Activated naive CD4-positive, alpha-beta T cell treated with anti-CD3 and anti-CD28 coated beads, Interleukin-2, amount 50 U/mL, for 72 hours (primary cell): ENCODE data around the gene RSF1. TPM values are rescaled to one million over a fixed set of nuclear protein-coding genes. Genes with fewer than 3 reads are reported as not detected.
A peak's percentile ranks its signal among the peaks of the same experiment; 100 is the strongest.

ENCODE experiments used
- ATAC-seq, 2 donors: fragments of 150-1000 bp; cut with Tn5 transposase; 2 replicates each; pipeline ENCODE4 v1.10.0; 2021; ENCODE audit warnings: mild to moderate bottlenecking in 2 of 2, moderate library complexity in 2 of 2
- DNase-seq, 2 donors: peaks; one replicate each; pipeline ENCODE4 v3.0.0; 2021 to 2022; ENCODE audit warnings: low spot score in 2 of 2
- H3K27ac Mint-ChIP-seq, 2 donors: one replicate each; pipeline ENCODE4 v1.8.0; 2022; ENCODE audit warnings: mild to moderate bottlenecking in 2 of 2, mixed read lengths in 2 of 2
- H3K36me3 Mint-ChIP-seq, 2 donors: one replicate each; pipeline ENCODE4 v1.8.0; 2022; ENCODE audit warnings: mixed read lengths in 2 of 2
- H3K9me3 Mint-ChIP-seq, 2 donors: one replicate each; pipeline ENCODE4 v1.8.0; 2022; ENCODE audit warnings: mixed read lengths in 2 of 2
- total RNA-seq, 2 donors: library from RNA; stranded (reverse); gene quantifications; one replicate each; pipeline ENCODE4 v1.2.3, GENCODE V29; 2022

The RSF1 gene
- total RNA-seq, 2 donors from 2014 or later: 51.2 to 65.3 TPM

- H3K27ac Mint-ChIP-seq: no peak overlapping the region
- H3K36me3 Mint-ChIP-seq: no peaks in the 10 kb centered on the region
Measured at GRCh38 chr11:77779935-77780334, 40.6 kb downstream of the RSF1 start.

DNA sequence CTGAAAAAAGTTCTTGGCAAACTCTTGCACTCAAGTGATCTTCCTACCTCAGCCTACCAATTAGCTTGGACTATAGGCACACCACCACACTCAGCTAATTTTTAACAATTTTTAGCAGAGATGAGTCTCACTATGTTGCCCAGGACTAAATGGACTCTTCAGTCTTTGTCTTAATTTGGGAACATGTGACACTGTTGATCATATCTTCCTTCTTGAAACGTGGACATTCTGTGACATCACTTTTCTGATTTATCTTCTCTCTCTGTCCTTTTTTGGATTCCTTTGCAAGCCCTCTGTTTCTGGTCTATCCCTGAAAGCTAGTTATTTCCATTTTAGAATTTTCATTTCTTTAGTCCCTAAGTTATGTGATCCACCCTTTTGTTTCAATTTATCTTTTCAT lies 42.0 kb downstream of the RSF1 start:
- DNase-seq: no peak
- no peaks in the 10 kb centered on the region for H3K9me3 Mint-ChIP-seq
- H3K27ac Mint-ChIP-seq: peak overlapping the region; percentile 17 to 18
- H3K36me3 Mint-ChIP-seq: no peaks in the 10 kb centered on the region
- ATAC-seq: no peak

More at GRCh38 chr11:77779935-77780334, 40.6 kb downstream of the RSF1 start:
- no peak for ATAC-seq
- no peak for DNase-seq
- H3K9me3 Mint-ChIP-seq: no peaks in the 10 kb centered on the region

- peak overlapping the region; percentile 17 to 18 for H3K27ac Mint-ChIP-seq
Measured at GRCh38 chr11:77778118-77778517, 42.4 kb downstream of the RSF1 start.

GRCh38 chr11:77776455-77776854 lies 44.1 kb downstream of the RSF1 start:
- peak overlapping the region in 1 of 2 donors; percentile 2 for H3K27ac Mint-ChIP-seq
- H3K36me3 Mint-ChIP-seq: no peaks in the 10 kb centered on the region
- H3K9me3 Mint-ChIP-seq: no peaks in the 10 kb centered on the region
- no peak for DNase-seq
- ATAC-seq: peak in 1 of 2 donors; percentile 41

More at GRCh38 chr11:77778118-77778517, 42.4 kb downstream of the RSF1 start:
- DNase-seq: no peak
- no peaks in the 10 kb centered on the region for H3K36me3 Mint-ChIP-seq
- ATAC-seq: no peak
- no peaks in the 10 kb centered on the region for H3K9me3 Mint-ChIP-seq

DNA sequence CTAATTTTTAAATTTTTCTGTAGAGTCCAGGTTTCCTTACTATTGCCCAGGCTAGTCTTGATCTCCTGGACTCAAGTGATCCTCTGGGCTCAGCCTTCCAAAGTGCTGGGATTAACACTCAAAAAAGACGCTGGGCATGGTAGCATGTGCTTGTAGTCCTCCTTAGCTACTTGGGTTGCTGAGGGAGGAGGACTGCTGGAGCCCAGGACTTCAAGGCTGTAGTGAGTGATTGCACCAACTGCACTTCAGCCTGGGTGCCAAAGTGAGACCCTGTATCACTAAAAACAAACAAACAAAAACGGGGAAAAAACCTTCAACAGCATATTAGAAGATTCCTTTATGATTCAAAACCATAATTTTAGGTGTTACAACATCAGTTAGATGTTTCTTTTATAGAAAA lies 44.6 kb downstream of the RSF1 start:
- Mint-ChIP-seq H3K9me3 (no peaks in the 10 kb centered on the region), H3K27ac (no peak overlapping the region), H3K36me3 (no peaks in the 10 kb centered on the region)
- ATAC-seq (no peak), DNase-seq (no peak)

GRCh38 chr11:77771135-77771534 lies 49.4 kb downstream of the RSF1 start:
- DNase-seq (no peak), ATAC-seq (no peak)
- Mint-ChIP-seq H3K9me3 (no peaks in the 10 kb centered on the region), H3K27ac (no peak overlapping the region), H3K36me3 (no peaks in the 10 kb centered on the region)

GRCh38 chr11:77770629-77771028 lies 49.9 kb downstream of the RSF1 start:
- H3K9me3 Mint-ChIP-seq: no peaks in the 10 kb centered on the region
- no peak for DNase-seq
- H3K36me3 Mint-ChIP-seq: no peaks in the 10 kb centered on the region
- no peak for ATAC-seq
- H3K27ac Mint-ChIP-seq: no peak overlapping the region

DNA sequence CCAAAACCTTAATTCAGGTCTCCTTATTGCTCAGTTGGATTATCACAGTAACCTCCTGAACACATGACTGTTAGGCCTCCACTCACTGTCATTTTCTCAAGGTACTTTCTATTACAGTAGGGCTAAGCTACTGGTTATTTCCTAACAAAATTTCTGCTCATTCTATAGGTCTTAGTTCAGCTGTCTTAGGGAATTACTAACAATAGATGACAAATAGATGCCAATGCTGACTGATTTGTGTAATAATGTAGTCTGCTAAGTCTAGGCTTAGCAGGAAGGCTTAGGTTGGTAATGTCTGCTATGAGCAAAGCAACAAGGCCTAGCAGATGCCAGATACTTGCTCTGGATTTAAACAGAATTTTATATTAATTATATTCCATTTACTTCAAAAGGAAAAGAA lies 58.1 kb downstream of the RSF1 start:
- H3K27ac Mint-ChIP-seq: no peak overlapping the region
- ATAC-seq: peak; percentile 14 to 52
- no peaks in the 10 kb centered on the region for H3K9me3 Mint-ChIP-seq
- H3K36me3 Mint-ChIP-seq: peaks cover 0 to 16% of the 10 kb centered on the region in 2 donors
- DNase-seq: no peak

GRCh38 chr11:77761491-77761890 lies 59.0 kb downstream of the RSF1 start:
- ATAC-seq: no peak
- DNase-seq: no peak
- H3K27ac Mint-ChIP-seq: no peak overlapping the region
- no peaks in the 10 kb centered on the region for H3K9me3 Mint-ChIP-seq
- H3K36me3 Mint-ChIP-seq: peaks cover 0 to 16% of the 10 kb centered on the region in 2 donors

DNA sequence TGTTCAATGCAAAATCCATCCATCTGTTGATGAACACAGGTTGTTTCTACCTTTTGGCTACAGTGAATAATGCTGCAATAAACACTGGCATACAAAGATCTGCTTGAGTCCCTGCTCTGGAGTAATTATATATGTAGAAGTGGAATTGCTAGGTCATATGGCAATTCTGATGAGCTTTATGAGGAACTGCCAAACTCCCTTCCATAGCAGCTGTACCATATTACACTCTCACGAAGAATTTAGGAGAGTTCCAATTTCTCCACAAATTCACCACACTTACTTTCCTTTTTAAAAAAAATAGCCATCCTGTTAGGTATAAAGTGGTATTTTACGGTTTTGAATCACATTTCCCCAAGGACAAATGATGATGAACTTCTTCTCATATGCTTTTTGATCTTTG lies 62.2 kb downstream of the RSF1 start:
- Mint-ChIP-seq H3K9me3 (no peaks in the 10 kb centered on the region), H3K27ac (no peak overlapping the region), H3K36me3 (peaks cover 7 to 27% of the 10 kb centered on the region in 2 donors)
- no peak for DNase-seq
- ATAC-seq: no peak

DNA sequence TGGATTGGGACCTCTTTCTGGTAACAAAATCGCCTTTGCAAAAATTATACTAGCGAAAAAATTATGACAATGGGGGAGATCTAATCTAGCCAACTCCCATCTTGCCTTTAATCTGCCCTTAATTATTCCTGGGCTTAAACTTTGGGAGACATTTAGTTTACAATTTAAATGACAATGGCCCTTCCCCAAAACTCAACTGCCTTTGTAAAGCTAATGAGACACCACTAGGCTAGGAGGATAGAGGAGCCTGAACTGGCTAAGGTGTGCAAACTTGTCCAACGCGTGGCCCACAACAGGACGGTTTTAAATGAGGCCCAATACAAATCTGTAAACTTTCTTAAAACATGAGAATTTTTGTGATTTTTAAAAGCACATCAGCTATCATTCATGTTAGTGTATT lies 67.3 kb downstream of the RSF1 start:
- H3K36me3 Mint-ChIP-seq: peaks cover 7 to 17% of the 10 kb centered on the region in 2 donors
- H3K27ac Mint-ChIP-seq: no peak overlapping the region
- no peaks in the 10 kb centered on the region for H3K9me3 Mint-ChIP-seq
- no peak for DNase-seq
- no peak for ATAC-seq

DNA sequence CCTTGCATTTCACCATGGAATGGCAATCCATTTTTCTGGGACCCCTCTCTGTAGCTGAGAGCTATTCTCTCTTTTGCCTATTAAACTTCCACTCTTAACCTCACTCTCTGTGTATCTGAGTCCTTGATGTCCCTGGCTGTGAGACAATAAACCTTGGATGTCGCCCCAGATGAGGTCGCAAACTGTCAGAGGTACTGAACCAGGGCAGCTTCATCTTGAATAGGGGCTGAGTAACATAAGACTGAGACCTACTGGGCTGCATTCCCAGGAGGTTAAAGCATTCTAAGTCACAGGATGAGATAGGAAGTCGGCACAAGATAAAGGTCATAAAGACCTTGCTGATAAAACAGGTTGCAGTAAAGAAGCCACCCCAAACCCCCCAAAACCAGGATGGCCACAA lies 68.0 kb downstream of the RSF1 start:
- no peak for DNase-seq
- H3K27ac Mint-ChIP-seq: no peak overlapping the region
- peaks cover 7 to 17% of the 10 kb centered on the region in 2 donors for H3K36me3 Mint-ChIP-seq
- no peak for ATAC-seq
- no peaks in the 10 kb centered on the region for H3K9me3 Mint-ChIP-seq

GRCh38 chr11:77750394-77751156 lies 69.9 kb downstream of the RSF1 start:
- Mint-ChIP-seq H3K9me3 (no peaks in the 10 kb centered on the region), H3K27ac (no peak overlapping the region), H3K36me3 (peaks cover 7 to 14% of the 10 kb centered on the region in 2 donors)
- ATAC-seq (no peak), DNase-seq (no peak)

DNA sequence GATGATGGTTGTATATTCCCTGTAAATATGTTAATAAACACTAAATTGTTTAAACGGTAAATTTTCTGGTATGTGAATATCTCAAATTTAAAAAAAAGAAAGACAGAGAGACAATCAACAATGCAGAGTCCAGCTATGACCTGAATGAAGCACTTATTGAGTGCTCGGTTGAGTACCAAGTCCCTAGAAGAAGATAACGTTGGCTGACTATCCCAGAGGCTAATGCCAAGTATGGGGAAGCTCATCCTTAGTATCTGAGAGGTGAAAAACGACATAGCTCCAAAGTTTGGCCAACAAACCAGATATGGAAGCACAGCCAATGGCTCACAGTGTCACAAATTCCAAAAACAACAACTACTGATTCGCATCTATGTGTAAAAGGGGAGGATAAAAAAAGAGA lies 71.3 kb downstream of the RSF1 start:
- H3K36me3 Mint-ChIP-seq: peaks cover 0 to 6% of the 10 kb centered on the region in 2 donors
- no peaks in the 10 kb centered on the region for H3K9me3 Mint-ChIP-seq
- H3K27ac Mint-ChIP-seq: no peak overlapping the region
- no peak for DNase-seq
- ATAC-seq: no peak

DNA sequence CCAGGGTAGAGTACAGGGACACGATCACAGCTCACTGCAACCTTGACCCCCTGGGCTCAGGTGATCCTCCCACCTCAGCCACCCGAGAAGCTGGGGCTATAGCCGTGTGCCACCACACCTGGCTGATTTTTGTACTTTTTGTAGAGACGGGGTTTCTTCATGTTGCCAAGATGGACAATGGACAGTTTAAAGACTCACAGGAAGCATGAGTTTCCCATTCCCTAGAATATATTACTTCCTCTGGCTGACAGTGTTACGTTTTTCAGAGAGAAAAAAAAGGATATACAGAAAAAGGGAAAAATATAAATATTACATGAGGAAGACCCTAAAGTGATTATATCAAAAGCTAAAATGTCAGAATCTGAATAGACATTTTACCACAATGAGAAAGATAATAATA lies 72.3 kb downstream of the RSF1 start:
- no peak for DNase-seq
- no peak for ATAC-seq
- Mint-ChIP-seq H3K36me3 (no peaks in the 10 kb centered on the region), H3K9me3 (no peaks in the 10 kb centered on the region), H3K27ac (no peak overlapping the region)

DNA sequence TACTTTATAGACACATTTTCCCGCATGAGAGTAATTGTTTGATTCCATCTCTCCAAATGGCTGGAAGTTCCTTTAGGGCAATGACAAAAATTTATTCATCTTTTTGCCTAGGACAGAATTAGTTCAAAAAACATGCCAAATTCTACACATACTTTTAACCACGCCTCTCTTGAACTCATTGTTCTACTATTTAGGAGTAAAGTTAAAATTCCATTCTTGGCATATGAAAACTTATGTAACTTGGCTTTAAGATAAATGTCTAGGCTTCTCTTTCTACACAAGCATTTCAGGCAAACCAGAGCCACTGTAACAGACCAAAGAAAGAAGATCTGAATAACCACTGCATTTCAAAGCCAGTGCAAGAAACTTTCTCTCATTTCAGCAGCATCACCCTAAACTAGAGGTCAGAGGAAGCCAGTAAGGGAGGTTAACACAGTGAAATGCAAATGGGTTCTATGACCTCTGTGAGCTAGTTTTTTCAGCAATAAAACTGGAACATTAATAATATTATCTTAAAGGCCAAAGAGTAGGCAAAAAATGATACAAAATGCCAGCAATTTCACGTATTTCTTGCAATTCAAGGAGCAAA lies 73.0 kb downstream of the RSF1 start:
- ATAC-seq: no peak

DNA sequence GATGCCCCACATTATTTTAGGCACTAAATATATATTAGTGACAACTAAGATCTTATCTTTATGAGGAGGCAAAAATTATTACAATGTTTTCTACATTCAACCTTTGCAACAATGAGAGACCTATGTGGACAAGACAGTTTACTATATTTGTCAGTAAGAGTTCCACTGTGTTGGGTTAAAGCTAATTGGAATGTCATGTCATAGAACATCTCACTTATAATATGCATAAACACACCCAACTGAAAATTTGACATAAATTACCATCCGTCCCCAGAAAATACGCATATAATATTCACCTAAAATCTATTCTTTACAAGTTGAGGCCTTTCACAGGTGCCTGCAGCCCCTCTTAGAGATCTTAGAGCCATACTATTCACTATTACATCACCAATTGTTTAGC lies 84.0 kb downstream of the RSF1 start:
- Mint-ChIP-seq H3K9me3 (peaks cover 0 to 14% of the 10 kb centered on the region in 2 donors), H3K27ac (no peak overlapping the region), H3K36me3 (peaks cover 28 to 36% of the 10 kb centered on the region in 2 donors)
- DNase-seq: no peak
- ATAC-seq: no peak

More for the DNA sequence above, 73.0 kb downstream of the RSF1 start:
- no peaks in the 10 kb centered on the region for H3K36me3 Mint-ChIP-seq
- no peak for DNase-seq
- no peaks in the 10 kb centered on the region for H3K9me3 Mint-ChIP-seq
- no peak overlapping the region for H3K27ac Mint-ChIP-seq

DNA sequence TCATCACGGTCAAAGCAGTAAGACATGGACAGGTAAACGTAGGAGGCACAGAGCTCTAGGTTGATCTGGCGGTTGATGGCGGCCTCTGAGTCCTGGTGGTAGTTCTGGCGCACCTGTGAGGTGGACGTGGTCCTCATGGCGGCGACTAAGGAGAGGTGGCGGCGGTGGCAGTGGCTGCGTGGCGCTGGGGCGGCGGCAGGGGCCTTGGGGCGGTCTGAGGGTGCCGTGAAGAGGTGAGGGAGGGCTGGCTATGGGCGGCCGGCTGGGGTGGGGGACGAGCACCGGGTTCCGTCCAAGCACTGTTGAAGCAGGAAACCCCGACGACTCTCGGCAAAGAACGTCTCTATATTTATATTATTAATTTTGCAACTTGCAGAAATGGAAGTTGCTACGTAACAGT lies 85.6 kb downstream of the RSF1 start:
- no peak for DNase-seq
- ATAC-seq: no peak
- peaks cover 11 to 20% of the 10 kb centered on the region in 2 donors for H3K9me3 Mint-ChIP-seq
- H3K27ac Mint-ChIP-seq: no peak overlapping the region
- peaks cover 38 to 49% of the 10 kb centered on the region in 2 donors for H3K36me3 Mint-ChIP-seq
